HG03565 (cell line): ENCODE results near the gene ELL2.
"Not testable (repeated sequence)": the region's sequence is repeated elsewhere in the genome, so short reads cannot be mapped to it uniquely, and the experiment has no call there.

ENCODE experiments used
- ATAC-seq: cut with Tn5 transposase; IDR thresholded peaks from one replicate; pipeline ENCODE4 v1.9.1; 2021; ENCODE audit warnings: mild to moderate bottlenecking, moderate library complexity; ENCODE audit not compliant: unreplicated experiment

ELL2 gene

GRCh38 chr5:95841914-95842812 lies 119.5 kb downstream of the ELL2 start:
- no peak for ATAC-seq

DNA sequence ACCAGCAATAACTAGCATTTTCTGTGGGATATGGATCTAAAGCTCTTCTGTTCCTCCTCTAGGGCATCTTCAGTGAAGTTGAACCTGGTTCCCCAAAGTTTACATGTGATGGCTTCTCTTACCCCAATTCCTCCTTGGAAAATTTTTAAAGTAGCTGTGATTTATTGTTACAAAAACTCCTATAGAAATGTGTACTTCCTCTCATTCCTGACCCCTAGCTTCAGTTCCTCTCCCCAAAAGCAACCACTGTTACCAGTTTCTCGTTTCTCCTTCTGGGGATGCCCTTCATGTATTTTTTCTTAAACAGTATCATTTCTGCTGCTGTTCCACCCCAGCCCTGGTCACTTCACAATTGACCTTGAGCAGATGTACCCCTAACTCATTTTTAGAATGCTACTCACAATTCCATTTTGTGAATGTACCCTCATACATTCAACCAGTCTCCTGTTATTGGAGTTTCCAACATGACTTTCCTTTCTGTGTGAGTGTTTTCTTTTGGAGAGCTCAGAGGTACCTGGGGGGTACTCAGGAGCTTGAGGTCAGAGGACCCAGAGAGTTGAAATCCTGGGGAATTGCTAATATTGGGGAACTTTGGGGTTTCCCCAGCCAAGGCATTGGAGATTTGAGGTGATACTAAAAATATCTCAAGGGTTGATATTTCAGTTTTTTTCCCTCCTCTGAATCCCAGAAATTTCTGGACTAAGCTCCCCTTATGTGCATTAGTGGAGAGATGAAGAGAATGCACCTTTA lies 120.5 kb downstream of the ELL2 start:
- ATAC-seq = no peak

GRCh38 chr5:95839658-95840057 lies 122.0 kb downstream of the ELL2 start:
- ATAC-seq = no peak

DNA sequence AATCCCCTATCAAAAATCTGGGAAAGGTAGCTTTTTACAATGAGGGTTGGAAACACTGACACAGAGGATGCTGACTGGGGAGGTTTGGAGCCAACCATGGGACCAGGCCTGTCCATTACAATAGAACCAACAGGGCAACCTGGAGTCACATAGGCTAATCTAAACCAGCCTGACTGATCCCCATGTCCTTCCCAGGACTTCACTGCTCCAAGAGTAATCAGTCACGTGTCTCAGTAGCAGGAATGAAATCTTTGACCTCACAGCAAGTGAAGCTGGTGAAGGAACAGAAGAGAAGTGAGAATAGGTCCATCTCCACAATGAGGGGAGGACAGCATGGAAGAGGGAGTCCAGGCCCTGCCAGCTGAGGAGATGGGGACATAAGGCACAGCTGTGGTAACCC lies 123.1 kb downstream of the ELL2 start:
- ATAC-seq = no peak

DNA sequence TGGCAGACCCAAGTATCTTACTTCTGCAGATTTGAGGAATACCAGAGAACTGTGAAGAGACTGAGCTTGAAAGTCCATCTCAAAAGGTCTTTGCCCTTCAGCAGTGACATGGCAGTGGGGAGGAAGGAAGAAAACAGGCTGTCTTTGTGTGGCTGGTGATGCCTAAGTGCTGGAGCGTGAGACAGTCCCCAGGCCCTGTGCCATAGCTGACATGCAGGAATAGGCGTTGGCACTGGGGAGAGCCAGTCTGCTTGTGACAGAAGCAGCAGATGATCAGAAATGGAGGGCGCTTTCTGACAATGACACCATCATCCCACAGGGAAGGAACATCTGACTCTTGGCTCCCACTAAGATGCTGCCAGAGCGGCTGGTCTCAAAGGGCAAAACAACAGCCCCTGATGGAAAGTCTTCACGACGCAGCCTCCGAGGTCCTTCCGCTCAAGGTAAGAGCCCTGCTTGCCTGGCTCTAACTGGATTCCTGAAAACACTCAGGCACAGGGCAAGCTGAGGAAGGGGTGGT lies 123.6 kb downstream of the ELL2 start:
- ATAC-seq = no peak

DNA sequence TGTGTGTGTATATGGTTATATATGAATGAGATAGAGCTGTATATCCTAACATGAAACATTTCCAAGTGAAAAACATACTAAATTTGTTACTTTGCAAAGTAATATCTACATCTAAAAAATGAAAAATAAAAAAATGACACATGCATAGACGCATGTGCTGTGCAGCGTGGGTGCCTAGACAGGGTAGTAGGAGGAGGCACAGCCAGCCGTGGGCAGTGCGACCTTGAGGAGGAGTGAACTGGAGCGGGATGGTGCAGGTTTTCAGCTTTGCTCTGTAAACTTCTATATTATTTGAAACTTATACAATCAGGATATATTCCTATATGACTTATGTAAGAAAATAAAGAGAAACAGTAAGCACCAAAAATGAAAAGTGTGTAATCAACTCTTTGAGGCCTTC lies 124.2 kb downstream of the ELL2 start:
- no peak for ATAC-seq

DNA sequence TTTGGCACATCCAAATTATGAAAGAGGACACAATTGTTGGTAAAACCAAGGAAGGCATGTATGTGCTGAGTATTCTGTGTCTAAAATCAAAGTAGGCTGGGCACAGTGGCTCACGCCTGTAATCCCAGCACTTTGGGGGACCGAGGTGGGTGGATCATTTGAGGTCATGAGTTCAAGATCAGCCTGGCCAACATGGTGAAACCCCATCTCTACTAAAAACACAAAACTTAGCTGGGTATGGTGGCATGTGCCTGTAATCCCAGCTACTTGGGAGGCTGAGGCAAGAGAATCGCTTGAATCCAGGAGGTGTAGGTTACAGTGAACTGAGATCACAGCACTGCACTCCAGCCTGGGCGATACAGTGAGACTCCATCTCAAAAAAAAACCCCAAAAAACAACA lies 124.7 kb downstream of the ELL2 start:
- ATAC-seq = not testable (repeated sequence)

- no peak for ATAC-seq
Observed at GRCh38 chr5:95836544-95836943, 125.1 kb downstream of the ELL2 start.

DNA sequence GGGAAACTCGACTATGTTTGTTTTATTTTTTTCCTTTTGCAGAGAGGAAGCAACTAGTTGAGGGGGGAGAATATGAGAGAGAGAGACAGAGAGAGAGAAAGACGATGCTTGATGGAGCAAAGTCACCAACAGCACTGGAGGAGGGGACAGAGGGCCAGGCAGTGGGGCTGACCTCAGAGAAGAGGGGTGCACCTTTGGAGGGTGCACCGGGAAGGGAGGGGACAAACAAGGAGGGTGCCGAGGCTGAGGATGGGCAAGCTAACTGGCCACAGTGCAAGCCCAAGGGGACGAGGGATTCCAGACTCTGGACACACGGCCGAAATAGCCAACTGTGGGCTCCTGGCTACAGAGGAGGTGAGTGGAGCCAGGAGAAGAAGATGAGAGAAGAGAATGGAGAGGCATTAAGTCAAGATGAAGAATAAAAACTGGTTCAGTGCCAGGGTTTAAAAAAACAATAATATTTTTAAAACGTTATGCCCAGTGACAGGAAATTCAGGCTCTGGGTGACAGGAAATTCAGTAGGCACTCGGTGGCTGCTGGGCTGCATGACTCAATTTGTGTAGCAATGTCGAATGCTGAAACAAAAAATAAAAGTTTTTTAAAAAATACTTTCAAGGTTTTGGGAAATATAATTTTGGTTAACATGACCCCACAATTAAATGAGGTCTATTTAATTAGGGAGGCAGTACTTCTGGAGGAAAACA lies 125.8 kb downstream of the ELL2 start:
- ATAC-seq = no peak
